Fibroblast of gingiva (primary cell): ENCODE results near the gene LRMDA.
A peak's percentile ranks its signal among the peaks of the same experiment; 100 is the strongest.
"Not testable (repeated sequence)": the region's sequence is repeated elsewhere in the genome, so short reads cannot be mapped to it uniquely, and the experiment has no call there.

Experiments
- DNase-seq: peaks from one replicate; pipeline ENCODE4 v3.0.0-alpha.2; 2011; ENCODE audit warnings: low read depth

Gene LRMDA

DNA sequence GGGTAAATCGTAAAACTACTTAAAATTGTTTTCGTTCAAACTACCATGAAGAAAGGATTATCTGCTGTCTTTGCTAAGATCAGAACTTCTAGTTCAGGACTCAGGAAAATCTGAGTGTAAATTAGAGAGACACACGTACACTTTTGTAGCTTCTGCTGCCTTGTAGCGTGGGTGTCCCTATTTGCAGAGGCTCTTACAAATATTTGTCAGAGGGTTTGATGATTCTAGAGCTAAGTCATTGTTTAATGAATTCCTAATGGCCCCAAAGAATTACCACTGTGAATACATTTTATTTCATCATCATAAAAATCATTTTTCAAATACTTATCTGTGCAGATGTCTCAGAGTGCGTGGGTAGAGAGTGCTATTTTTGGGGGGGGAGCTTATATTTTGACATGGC lies 314.9 kb downstream of the LRMDA start:
- DNase-seq, result no peak

DNA sequence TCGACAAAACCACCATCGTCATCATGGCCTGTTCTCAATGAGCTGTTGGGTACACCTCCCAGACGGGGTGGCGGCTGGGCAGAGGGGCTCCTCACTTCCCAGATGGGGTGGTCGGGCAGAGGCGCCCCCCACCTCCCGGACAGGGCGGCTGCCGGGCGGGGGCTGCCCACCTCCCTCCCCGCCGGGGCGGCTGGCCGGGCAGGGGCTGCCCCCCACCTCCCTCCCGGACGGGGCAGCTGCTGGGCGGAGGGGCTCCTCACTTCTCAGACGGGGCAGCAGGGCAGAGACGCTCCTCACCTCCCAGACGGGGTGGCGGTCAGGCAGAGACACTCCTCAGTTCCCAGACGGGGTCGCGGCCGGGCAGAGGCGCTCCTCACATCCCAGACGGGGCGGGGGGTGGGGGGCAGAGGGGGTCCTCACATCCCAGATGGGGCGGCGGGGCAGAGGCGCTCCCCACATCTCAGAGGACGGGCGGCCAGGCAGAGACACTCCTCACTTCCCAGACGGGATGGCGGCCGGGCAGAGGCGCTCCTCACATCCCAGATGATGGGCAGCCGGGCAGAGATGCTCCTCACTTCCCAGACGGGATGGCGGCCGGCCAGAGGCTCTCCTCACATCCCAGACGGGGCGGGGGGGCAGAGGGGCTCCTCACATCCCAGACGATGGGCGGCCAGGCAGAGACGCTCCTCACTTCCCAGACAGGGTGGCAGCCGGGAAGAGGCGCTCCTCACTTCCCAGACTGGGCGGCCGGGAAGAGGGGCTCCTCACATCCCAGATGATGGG lies 318.9 kb downstream of the LRMDA start:
- DNase-seq, result not testable (repeated sequence)

DNA sequence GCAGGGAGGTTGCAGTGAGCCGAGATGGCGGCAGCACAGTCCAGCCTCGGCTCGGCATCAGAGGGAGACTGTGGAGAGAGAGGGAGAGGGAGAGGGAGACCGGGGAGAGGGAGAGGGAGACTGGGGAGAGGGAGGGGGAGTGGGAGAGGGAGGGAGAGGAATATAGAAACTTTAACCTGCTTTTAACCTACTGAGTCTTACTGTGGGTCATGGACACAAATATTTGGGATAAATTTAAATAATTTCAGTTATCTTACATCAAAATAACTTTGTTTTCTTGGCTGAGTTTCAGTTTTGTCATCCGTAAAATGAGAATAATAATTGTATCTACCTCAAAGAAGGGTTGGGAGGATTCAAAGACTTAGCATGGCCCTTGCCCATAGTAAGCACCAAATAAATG lies 319.8 kb downstream of the LRMDA start:
- DNase-seq, result no peak

DNA sequence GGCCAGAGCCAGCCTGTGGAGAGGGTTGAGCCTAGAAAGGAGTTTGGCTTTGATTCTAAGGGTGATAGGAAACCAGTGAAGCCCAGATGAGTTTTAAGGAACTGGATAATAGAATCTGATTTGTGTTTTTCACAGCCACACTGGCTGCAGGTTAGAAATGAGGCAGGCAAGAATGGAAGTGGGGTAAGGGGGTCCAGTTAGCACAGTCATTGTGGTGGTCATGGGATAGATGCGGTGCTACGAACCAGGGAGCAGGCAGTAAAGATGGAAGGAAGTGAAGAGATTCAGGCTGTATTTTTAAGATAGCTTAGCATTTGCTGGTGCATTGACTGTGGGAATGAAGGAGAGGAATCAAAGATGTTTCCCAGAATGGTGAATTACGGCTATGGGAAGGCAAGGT lies 322.2 kb downstream of the LRMDA start:
- no peak for DNase-seq

DNA sequence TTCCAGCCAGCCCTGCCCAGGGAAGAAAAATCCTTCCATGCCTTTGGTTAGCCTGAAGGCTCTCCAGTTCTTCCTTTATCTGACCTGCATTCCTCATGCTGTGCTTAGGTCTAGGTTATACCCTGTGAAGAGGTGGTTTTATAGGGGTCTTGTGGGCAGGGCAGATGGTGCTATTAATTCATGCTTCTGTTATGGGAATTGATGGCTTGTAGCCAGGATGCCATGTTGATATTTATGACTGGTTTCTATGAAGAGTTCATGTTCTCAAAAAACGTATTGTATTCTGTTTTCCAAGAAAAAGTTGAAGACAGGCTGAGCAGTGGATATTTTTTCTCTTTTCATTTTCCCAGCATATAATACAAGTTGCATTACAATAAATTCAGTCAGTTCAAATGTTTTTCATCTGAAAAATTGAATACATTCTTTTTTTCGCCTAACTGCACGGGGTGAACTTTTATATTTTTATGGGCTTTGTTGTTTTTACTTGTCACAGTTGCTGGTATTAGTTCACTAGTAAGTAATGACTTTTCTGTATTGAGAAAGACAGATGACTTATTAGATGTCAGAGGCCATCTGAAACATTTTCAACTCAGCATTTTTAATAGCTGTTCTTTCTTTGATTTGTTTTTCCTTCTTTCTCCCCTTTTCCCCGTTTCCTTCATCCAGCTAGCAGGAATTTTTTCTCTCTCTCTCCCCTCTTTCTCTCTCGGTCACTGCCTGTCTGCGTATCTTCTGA lies 322.8 kb downstream of the LRMDA start:
- no peak for DNase-seq

DNA sequence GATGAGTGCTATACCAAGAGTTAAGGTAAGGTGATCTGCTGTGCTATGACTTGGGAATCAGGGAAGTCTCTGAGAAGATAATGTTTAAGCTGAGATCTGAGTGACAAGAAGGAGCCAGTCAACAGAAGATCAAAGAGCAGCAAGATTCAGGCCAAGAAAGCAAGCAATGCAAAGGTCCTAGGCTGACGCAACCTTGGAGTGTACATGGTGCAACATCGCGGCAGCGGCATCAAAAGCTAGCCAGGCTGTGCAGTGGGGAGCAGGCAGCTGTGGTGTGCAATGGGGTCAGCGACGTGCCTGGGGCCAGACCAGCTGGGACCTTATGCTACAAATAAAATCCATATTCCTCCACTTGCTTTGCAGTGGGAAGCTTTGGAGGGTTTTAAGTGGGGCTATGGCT lies 324.1 kb downstream of the LRMDA start:
- DNase-seq, result no peak

DNA sequence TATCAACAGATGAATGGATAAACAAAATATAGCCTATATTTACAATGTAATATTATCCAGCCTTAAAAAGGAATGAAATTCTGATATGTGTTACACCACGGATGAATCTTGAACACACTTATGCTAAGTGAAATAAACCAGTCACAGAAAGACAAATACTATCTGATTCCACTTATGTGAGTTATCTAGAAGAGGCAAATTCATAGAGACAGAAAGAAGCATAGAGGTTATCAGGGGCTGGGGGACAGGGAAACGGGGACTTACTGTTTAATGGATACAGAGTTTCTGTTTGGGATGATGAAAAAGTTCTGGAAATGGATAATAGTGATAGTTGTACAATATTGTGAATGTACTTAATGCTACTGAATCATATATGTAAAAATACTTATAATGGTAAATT lies 329.9 kb downstream of the LRMDA start:
- no peak for DNase-seq

DNA sequence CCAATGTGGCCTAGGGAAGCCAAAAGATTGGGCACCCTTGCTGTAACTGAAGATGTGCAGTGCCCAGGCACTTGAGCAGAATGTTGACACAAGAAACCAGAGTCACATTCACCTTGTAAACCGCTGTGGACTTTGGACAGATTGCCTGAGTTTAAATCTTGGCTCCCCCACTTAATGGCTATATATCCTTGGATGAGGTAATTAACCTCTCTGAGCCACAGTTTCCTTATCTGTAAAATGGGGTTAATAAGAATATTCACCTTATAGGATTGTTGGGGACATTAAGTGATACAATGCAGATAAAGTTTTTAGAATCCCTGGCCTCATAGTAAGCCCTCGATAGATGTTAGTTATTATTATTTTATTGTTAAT lies 331.0 kb downstream of the LRMDA start:
- no peak for DNase-seq

DNA sequence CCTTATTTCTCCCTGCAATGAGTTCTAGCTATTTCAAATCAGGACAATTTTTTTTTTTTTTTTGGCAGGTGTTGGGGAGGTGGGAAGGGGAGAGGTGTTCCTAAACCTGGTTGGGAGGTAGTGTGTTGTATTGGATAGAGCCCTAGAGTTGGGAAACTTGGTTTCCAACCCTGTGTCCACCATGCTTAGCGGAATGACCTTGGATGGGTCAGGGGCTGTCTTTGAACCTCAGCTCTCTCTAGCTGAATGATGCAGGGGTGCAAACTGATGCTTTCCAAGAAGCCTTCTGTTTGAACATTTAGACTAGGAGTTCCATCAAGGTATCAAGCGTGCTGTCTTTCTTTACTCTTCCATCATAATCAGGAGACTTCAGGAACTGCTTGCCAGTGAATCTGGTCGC lies 332.2 kb downstream of the LRMDA start:
- DNase-seq, result no peak

DNA sequence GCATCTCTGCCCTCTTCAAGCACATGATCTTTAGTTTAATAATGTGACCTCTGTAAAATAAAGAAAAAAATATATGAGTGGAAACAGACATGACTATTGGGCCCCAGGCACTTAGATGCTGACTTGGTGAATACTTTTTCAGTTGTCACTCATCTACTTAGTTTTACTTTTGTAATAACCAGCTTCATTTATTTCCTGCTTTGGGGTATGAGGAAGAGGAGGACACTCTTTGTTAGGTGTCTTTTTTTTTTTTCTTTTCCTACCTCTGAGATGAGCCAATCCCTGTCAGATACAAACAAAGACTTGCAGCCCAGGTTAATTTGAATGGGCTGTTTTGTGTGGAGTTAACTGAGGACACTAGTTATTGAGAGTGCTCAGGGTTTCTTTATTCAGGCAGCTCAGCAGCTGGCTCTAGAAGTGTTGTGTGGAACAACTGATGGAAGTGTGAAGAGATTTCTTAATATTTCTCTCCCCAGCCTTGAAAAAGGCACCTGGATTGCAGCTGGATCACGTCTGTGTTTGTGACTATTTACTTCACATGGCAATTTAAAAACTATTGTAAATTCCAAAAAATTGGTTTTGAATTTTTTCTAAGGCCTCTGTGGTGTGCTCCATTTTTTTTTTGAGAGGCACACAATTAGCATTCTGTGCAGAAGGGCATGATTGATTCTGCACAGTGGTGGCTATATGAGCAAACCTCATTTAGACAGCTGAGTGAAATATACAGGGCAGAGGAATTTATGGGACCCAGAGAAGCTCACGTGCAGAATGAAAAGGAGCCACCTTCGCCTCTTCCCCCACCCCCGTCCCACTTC lies 333.8 kb downstream of the LRMDA start:
- no peak for DNase-seq

DNA sequence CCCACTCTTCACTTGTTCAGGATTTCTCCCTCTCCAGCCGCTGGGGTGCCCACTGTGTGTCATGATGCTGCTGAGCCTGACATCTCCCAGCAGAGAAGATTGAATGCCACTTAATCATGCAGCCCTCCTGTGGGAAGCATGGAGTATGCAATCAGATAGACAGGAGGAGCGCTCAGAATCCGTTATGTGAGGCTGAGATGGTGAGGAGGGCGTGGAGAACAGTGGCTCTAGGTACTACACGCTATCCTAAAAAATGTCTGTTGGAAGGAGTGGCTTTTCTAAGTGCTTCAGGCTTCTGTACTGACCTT lies 334.3 kb downstream of the LRMDA start:
- no peak for DNase-seq

DNA sequence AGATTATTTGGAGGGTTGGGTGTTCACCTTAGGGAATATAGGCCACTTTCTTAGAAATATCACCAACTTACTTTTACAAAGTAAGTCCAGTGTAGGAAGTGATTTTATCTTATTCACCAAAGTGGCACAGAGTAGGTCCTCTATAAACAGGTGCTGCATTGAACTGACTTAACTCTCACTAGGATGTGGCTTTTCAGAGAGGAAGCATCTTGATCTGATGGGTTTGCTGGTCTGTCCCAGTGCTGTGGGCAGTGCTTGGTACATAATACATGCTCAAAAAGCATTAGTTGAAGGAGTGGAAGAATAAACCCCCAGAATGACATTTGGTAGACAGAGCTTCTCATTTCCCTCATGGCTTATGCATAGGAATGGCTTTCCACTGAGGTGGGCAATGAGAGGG lies 334.7 kb downstream of the LRMDA start:
- no peak for DNase-seq

DNA sequence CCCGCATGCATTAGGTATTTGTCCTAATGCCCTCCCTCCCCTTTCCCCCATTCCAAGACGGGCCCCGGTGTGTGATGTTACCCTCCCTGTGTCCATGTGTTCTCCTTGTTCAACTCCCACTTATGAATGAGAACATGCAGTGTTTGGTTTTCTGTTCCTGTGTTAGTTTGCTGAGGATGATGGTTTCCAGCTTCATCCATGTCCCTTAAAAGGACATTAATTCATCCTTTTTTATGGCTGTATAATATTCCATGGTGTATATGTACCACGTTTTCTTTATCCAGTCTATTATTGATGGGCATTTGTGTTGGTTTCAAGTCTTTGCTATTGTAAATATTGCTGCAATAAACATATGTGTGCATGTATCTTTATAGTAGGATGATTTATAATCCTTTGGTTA lies 335.3 kb downstream of the LRMDA start:
- not testable (repeated sequence) for DNase-seq

DNA sequence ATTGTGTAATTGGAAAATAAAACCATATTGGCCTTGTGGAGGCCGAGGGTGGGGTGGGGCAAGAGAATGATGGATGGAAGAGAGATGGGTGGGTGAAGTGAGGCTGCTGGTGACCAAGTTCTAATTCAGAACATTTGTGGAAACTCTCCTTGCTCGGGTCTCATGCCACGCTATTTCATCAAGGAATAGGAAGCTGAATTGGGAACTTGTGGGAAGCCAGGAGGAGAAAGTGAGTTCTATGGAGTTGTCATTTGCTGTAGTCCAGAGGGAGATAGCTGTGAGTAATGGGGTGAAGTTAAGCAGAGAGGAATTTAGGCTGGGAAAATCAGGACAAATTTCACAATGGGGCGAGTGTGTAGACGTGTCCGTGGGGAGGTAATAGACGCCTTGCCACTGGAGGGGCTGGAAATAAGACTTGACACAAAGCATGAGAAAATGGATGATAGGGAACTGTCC lies 339.2 kb downstream of the LRMDA start:
- peak; percentile 72 for DNase-seq

DNA sequence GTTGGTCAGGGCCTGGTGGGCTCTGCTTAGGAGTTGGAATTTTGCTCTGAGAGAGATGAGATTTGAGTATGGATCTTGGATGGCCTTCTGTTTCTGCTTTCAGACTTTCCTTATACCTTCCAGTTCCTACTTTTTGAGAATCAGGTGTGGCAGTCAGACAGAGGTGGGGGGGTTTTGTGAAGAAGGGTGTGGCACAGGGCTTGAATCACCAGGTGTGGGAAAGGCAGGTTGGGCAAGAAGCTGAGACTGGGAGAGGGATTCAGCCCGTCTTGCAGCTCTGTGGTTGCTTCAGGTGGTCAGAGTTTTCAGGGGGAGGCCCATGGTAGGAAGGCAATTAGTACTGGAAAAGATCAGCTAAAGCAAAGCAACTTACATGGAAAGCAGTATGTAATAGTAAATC lies 340.2 kb downstream of the LRMDA start:
- DNase-seq, result no peak

DNA sequence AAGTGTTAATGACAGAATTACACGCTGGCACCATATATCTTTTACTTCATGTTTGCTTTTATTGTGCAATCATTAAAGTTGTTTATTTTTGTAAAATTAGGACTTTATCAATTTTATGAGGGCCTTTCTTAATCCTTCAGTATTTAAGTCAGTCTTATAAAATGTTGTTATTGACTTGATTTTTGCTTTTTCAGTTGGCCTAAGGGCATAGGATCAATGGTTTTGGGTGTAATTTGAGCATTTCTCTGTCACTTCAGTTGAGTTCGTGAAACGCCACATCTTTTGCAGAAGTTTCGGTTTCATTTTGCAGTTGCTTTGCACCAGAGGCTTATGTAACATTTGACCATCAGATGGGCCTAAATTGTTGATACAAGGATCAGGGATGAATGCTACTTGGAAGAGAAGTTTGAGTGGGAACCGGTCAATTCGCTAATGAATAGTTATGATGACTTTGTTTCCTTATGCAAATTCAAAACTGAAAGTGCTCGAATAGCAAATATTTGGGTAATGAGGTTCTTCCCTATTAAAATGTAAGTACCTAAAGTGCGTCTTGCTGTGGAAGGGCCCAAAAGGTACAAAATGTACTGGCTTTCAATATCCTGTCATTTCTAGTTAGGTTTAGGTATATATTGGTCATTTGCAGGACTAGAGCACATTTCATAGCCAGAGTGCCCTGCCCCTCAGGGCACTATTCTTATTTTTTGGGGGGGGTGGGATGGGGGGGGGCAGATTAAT lies 340.9 kb downstream of the LRMDA start:
- peak; percentile 16 for DNase-seq

DNA sequence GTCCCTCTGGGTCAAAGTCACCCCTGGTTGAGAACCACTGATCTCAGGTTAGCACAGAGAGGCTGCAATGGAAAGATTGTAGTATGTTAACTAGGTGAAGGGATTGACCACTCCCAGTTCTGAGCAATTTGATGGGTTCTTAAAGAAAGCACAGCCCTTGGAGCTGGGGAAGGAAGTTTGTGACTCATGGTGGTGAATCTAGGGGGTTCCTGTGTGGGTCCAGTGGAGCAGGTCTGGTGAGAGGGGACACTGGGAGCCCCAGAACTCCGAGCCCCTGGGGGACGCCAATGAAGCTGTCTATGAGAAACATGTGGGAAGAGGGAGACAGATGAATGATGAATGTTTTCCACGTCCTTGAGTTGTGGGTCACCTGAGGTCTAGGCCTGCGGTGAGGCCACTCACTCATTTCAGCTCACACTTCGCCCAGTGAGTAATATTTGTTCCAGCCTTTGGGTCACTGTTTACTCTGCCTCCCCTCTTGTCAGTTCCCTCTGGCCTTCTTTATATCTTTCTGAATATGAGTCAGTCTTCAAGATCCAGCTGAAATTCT lies 341.9 kb downstream of the LRMDA start:
- DNase-seq, result peak; percentile 60

DNA sequence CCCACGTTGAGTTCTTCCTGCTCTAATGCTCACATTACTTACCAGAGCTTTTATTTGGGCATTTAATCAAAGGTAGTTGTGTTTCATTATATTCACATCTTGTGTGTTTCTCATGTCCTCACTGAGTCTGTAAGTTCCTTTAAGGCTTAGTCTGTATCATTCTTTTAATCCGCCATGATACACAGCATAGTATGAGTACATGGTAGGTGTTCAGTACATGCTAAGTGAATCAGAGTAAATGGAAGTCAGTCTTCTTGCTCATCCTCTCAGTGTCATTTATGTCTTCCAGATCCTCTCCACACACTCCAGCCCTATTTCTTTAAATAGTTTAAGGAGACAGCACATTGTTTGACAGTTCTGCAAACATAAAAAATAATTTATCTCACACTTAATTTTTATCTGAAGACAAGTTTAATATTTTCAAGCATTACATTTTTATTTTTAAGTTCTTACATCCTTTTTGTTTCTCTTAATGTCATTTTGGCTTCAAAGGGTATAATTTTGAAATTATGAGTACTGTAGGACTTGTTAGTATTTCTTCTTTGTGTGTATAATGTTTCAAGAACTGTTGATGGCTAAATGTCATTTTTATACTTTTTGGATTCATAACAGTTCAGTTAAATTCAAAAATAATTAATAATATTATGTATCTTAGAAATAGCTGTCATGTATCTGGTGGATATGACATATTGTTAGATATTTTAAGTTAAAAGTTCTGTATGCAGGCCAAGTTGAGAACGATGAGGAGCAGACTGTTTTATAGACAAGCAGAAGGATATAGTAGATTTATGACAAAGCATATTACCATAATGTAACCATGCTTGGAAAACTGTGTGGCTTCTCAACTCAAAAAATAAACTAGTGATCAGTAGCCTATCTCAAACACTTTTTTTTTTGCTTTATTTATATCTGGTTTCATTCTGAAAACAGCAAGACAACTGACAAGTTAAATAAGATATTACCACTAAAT lies 342.7 kb downstream of the LRMDA start:
- DNase-seq, result no peak

DNA sequence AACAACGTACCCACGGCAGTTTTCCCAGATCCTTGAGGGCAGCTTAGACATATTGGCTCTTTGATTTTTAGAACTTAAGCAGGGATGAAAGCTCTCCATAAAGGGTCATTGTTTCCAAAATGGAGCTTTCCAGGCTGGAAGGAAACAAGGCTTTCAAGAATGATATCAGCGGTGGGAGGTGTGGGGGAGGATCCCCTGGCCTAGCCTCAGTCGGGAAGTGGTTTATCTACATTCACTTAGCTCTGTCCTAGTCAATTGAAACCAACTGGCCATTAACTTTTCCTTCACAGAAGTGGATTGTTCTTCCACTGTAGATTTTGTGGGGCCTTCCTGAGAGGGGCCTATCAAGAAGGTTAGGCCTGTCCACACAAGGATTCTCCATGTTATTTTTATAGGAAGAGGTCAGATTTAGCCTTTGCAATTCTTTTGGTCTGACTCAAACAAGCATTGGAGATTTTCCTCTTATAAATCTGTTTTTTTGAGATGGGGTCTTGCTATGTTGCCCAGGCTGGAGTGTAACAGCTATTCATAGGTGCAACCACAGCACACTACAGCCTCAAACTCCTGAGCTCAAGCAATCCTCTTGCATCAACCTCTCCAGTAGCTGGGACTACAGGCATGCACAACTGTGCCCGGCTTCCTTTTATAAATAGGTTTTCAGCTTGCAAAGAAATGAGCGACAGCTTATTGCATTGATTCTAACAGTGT lies 343.5 kb downstream of the LRMDA start:
- no peak for DNase-seq
